Kidney glomerular epithelial cell (primary cell): Measurements from ENCODE around the gene FLVCR1.

ENCODE experiments used
- DNase-seq: peaks from one replicate; lab custom pipeline; 2025; lab: John Stamatoyannopoulos, UW

Gene FLVCR1

DNA sequence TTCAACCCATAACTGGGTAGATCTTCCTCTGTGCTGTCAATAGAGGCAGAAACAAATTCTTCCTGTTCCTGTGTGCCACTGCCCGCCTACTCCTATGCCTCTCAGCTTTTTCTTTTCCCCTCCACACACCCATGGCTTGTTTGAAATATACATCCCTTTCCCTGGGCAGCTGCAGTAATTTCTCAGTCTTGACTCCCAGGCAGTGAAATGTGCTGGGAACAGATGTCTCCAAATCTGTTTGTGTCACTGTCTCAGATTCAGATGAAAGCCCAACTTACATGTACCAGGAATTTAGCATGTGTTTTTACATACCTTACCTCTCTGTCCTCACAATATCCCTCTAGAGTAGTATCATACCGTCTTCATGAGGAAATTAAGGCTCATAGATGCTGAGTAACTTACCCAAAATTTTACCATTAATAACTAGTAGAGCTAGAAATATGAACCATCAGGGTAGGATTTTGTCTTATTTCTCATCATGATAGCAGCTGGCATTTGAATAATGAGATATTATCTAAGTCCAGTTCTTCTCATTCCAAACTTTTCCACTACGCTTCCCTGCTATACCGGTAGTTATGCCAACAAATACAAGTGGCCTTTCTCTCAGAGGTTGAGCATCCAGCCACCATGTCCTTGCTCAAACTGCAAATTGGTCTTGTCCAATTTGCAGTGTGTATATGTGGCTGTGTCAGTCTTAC lies 87.5 kb downstream of the FLVCR1 start:
- DNase-seq: no peak

DNA sequence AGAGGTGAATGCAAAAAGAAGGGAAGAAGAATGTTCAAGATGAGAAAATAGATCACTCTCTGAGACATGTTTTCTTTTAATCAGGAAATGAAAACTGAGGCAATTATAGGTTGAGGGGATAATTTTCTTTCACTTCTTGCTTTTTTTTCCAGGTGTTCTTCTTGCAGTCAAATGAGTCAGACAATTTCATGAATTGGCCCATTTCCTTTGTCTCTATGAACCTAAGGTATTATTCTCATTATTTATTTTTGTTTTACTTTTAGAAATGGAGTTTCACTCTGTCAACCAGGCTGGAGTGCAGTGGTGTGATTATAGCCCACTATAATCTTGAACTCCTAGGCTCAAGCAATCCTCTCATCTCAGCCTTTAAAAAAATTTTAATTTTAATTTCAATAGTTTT lies 88.8 kb downstream of the FLVCR1 start:
- DNase-seq: no peak
